HepG2 (cell line): ENCODE results near the gene MRAP. TPM values are rescaled to one million over a fixed set of nuclear protein-coding genes. Genes with fewer than 3 reads are reported as not detected.
A peak's percentile ranks its signal among the peaks of the same experiment; 100 is the strongest.

Experiments
- AKAP8 ChIP-seq: sonication (generic); formaldehyde crosslinking; IDR thresholded peaks from 2 replicates; pipeline ENCODE4 v1.5.1; 2020; ENCODE audit warnings: mild to moderate bottlenecking, missing genetic modification reagents
- CREB1 ChIP-seq, 2 experiments: fragments of 450-650 bp in 1 of 2; IDR thresholded peaks; 2 replicates each; pipeline ENCODE4 v1.6.1; 2016 to 2017; ENCODE audit warnings: control low read depth in 1 of 2, mild to moderate bottlenecking in 1 of 2, missing compliant biosample characterization in 1 of 2, missing genetic modification characterization in 1 of 2
- ELK4 ChIP-seq: sonication (generic); formaldehyde crosslinking; IDR thresholded peaks from 2 replicates; pipeline ENCODE4 v1.9.0; 2021; ENCODE audit warnings: missing genetic modification reagents, borderline replicate concordance
- FOSL2 ChIP-seq: sonication (generic); formaldehyde crosslinking; IDR thresholded peaks from 2 replicates; pipeline ENCODE4 v1.4.0; 2020; ENCODE audit warnings: missing genetic modification reagents
- GTF3A ChIP-seq: sonication (generic); formaldehyde crosslinking; conservative IDR thresholded peaks from 2 replicates; pipeline ENCODE4 v1.4.0; 2020; ENCODE audit warnings: mild to moderate bottlenecking, missing genetic modification reagents
- HNF1B ChIP-seq: sonication (generic); formaldehyde crosslinking; IDR thresholded peaks from 2 replicates; pipeline ENCODE4 v1.5.1; 2020; ENCODE audit warnings: mild to moderate bottlenecking, moderate library complexity, missing genetic modification reagents
- MAZ ChIP-seq, 2 experiments: sonication (generic) in 1 of 2; formaldehyde crosslinking in 1 of 2; IDR thresholded peaks; 2 replicates each; pipeline versions ENCODE4 v1.5.0 to v1.6.1; 2012 to 2020; ENCODE audit warnings: low read depth in 2 of 2, mild to moderate bottlenecking in 2 of 2, borderline replicate concordance in 1 of 2, improper control_type of control experiment in 1 of 2, low read length in 1 of 2, missing genetic modification reagents in 1 of 2, moderate library complexity in 1 of 2
- MEIS2 ChIP-seq: sonication (generic); formaldehyde crosslinking; IDR thresholded peaks from 2 replicates; pipeline ENCODE4 v1.9.0; 2021; ENCODE audit warnings: mild to moderate bottlenecking, missing genetic modification reagents
- MIXL1 ChIP-seq: IDR thresholded peaks from 2 replicates; pipeline ENCODE4 v1.6.1; 2016
- MZF1 ChIP-seq: sonication (generic); formaldehyde crosslinking; IDR thresholded peaks from 2 replicates; pipeline ENCODE4 v1.8.1; 2023; ENCODE audit warnings: mild to moderate bottlenecking, missing genetic modification reagents, borderline replicate concordance
- NFKBIZ ChIP-seq: IDR thresholded peaks from 2 replicates; pipeline ENCODE4 v1.6.1; 2018; ENCODE audit warnings: missing genetic modification reagents, missing compliant biosample characterization
- POLR2G ChIP-seq: fragments of 200-400 bp; formaldehyde crosslinking; IDR thresholded peaks from 2 replicates; pipeline ENCODE4 v1.6.1; 2018; ENCODE audit warnings: mild to moderate bottlenecking, low read depth, low read length, moderate library complexity
- RAD51 ChIP-seq: fragments of 450-650 bp; IDR thresholded peaks from 2 replicates; pipeline ENCODE4 v1.6.1; 2016; ENCODE audit warnings: borderline replicate concordance
- SCMH1 ChIP-seq: sonication (generic); formaldehyde crosslinking; IDR thresholded peaks from 2 replicates; pipeline ENCODE4 v1.9.0; 2021; ENCODE audit warnings: missing genetic modification reagents, mild to moderate bottlenecking, borderline replicate concordance
- SIN3A ChIP-seq: IDR thresholded peaks from 2 replicates; pipeline ENCODE4 v1.6.1; 2011; ENCODE audit warnings: low read depth, mild to moderate bottlenecking, control low read depth, low read length, borderline replicate concordance
- ZBTB7A ChIP-seq: sonication (generic); formaldehyde crosslinking; IDR thresholded peaks from 2 replicates; pipeline ENCODE4 v1.8.0; 2022; ENCODE audit warnings: mild to moderate bottlenecking, missing genetic modification reagents
- ZNF280D ChIP-seq: sonication (generic); formaldehyde crosslinking; IDR thresholded peaks from 2 replicates; pipeline ENCODE4 v1.5.1; 2020; ENCODE audit warnings: mild to moderate bottlenecking, missing genetic modification reagents
- ZNF367 ChIP-seq: sonication (generic); formaldehyde crosslinking; IDR thresholded peaks from 2 replicates; pipeline ENCODE4 v1.4.0; 2020; ENCODE audit warnings: missing genetic modification reagents, borderline replicate concordance
- ZNF550 ChIP-seq: sonication (generic); formaldehyde crosslinking; IDR thresholded peaks from 2 replicates; pipeline ENCODE4 v1.4.0; 2020; ENCODE audit warnings: mild to moderate bottlenecking, missing genetic modification reagents, borderline replicate concordance
- ZNF720 ChIP-seq: sonication (generic); formaldehyde crosslinking; IDR thresholded peaks from 2 replicates; pipeline ENCODE4 v1.4.0; 2020; ENCODE audit warnings: missing genetic modification reagents
- ZNF75D ChIP-seq: sonication (generic); formaldehyde crosslinking; IDR thresholded peaks from 2 replicates; pipeline ENCODE4 v1.8.1; 2023; ENCODE audit warnings: missing genetic modification reagents, mild to moderate bottlenecking, borderline replicate concordance
- polyA plus RNA-seq, 8 experiments: library from polyadenylated mRNA; depleted of rRNA in 3 of 8; stranded (reverse) in 7 of 8; unstranded in 1 of 8; fragments of >200 nt; fragmentation: Illumina TruSeq in 4 of 8; extraction: Trizol in 4 of 8; gene quantifications; 2 replicates each; pipeline versions ENCODE4 v1.2.1 to v1.2.3, GENCODE V29; 2011 to 2016; ENCODE audit warnings: low read depth in 4 of 8, missing spikeins in 1 of 8, mixed read lengths in 1 of 8; ENCODE audit not compliant: insufficient read depth in 1 of 8
- total RNA-seq, 5 experiments: library from RNA; depleted of rRNA; stranded (reverse); fragments of >200 nt; fragmentation: Illumina TruSeq; extraction: Trizol; gene quantifications; 2 replicates each; pipeline ENCODE4 v1.2.3, GENCODE V29; 2016; ENCODE audit warnings: low read depth in 1 of 5
- TF ChIP-seq, protein P1 (sequence below): sonication (generic); formaldehyde crosslinking; IDR thresholded peaks from 2 replicates; pipeline ENCODE4 v1.4.0; 2020; ENCODE audit warnings: missing genetic modification reagents

The MRAP gene
- total and polyA plus RNA-seq, 2 of the 13 experiments (the other 11 are each of a cell fraction or from before 2014, with no cell fraction given), result 0.46 to 1.2 TPM

DNA sequence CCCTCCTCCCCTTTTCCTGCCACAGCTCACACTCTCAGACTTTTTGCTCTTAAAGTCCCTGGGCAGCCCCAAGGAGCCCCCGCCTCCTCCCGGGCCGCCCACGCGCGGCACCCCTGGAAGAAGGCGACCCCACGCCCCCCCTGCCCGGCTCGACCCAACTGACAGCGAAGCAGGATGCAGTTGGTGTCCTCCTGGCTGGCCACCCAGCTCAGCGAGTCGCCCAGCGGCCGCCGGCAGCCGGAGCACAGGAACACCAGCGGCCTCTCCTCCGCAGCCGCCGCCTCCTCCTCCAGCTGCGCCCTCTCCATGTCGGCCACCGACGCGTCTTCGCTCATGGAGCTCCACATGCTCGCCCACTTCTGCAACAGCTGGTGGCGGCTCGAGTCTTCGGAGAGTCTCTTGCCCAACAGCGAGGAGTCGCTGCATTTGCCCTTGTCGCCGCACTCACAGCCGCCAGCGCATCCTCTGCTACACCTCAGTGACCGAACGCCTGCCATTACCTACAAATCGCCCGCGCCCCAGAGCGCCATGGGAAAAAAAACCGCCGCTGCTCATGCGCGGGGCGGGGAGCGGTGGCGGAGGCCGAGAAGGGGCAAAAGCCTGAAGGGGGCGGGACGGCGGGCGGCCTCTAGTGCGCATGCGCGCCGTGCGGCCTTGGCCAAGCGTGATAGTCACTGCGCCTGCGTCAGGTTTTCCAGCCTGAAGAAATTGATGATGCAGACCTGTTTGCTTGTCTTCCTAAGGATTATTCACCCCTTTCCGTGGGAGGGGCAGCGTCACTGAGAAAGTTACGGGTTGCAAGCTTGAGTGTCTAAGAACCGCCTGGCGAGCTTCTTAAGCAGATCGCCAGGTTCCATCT, 19.9 kb upstream of the MRAP start, which contains the start of gene MIS18A (continued):
- TF ChIP-seq ELK4 (no peak), HNF1B (CRISPR knock-in tag) (peak; percentile 70), MEIS2 (CRISPR knock-in tag) (peak; percentile 68; the same call in 1 of the 2 replicates), ZNF280D (0 out of 2 replicates have a peak, but pooled peaks have one; percentile 32), SIN3A (peak; percentile 95), MIXL1 (CRISPR knock-in tag) (no peak), ZNF367 (CRISPR knock-in tag) (no peak), NFKBIZ (CRISPR knock-in tag) (no peak), RAD51 (no peak), ZNF75D (no peak), ZBTB7A (CRISPR knock-in tag) (no peak), MAZ (IDR thresholded peaks at IDR 0.05; ENCODE audit: borderline replicate concordance, low read depth, low read length) (no peak), MAZ (CRISPR knock-in tag; IDR thresholded peaks at IDR 0.05; ENCODE audit: low read depth) (peak; percentile 68), SCMH1 (CRISPR knock-in tag) (no peak), AKAP8 (CRISPR knock-in tag) (no peak), POLR2G (peak; percentile 83), ZNF720 (CRISPR knock-in tag) (no peak), ZNF550 (no peak), MZF1 (CRISPR knock-in tag) (no peak), FOSL2 (CRISPR knock-in tag) (0 out of 2 replicates have a peak, but pooled peaks have one; percentile 18), CREB1 (IDR thresholded peaks at IDR 0.05) (peak; percentile 28; the same call in 1 of the 2 replicates), CREB1 (CRISPR knock-in tag; IDR thresholded peaks at IDR 0.05) (0 out of 2 replicates have a peak, but pooled peaks have one; percentile 18), GTF3A (CRISPR knock-in tag) (no peak)
- TF ChIP-seq, protein P1, sequence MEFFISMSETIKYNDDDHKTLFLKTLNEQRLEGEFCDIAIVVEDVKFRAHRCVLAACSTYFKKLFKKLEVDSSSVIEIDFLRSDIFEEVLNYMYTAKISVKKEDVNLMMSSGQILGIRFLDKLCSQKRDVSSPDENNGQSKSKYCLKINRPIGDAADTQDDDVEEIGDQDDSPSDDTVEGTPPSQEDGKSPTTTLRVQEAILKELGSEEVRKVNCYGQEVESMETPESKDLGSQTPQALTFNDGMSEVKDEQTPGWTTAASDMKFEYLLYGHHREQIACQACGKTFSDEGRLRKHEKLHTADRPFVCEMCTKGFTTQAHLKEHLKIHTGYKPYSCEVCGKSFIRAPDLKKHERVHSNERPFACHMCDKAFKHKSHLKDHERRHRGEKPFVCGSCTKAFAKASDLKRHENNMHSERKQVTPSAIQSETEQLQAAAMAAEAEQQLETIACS (CRISPR knock-in tag), result no peak
